BJ (cell line): ENCODE data around the gene SYCE1L. TPM values are rescaled to one million over a fixed set of nuclear protein-coding genes. Genes with fewer than 3 reads are reported as not detected.
A peak's percentile ranks its signal among the peaks of the same experiment; 100 is the strongest.

Source experiments
- CTCF ChIA-PET: fragments of 350-600 bp; formaldehyde crosslinking; extraction: SDS; loops from one replicate; lab custom pipeline; 2021; ENCODE audit warnings: antibody characterized with exemption, inconsistent platforms; lab: Yijun Ruan, JAX
- POLR2A ChIA-PET: fragments of 300-600 bp; sonication (Branson Sonifier 250); formaldehyde crosslinking; extraction: SDS; loops from one replicate; lab custom pipeline; 2021; ENCODE audit warnings: antibody characterized with exemption; lab: Charles Lee
- DNase-seq: peaks from one replicate; pipeline ENCODE4 v3.0.0-alpha.2; 2011; ENCODE audit warnings: low read depth
- H3K27me3 ChIP-seq: 2 replicates; pipeline ENCODE4 v1.6.0; 2011; ENCODE audit warnings: low read length; ENCODE audit not compliant: control insufficient read depth, insufficient read depth
- H3K36me3 ChIP-seq: 2 replicates; pipeline ENCODE4 v1.5.1; 2011; ENCODE audit warnings: low read length; ENCODE audit not compliant: control insufficient read depth, insufficient read depth
- H3K4me3 ChIP-seq: 2 replicates; pipeline ENCODE4 v1.5.1; 2011; ENCODE audit warnings: low read depth, mild to moderate bottlenecking, control low read depth, low read length
- CTCF ChIP-seq: IDR thresholded peaks from 2 replicates; pipeline ENCODE4 v1.5.1; 2011; ENCODE audit warnings: low read depth, mild to moderate bottlenecking, control low read depth, inconsistent platforms, low read length, moderate library complexity; ENCODE audit not compliant: insufficient read depth
- polyA plus RNA-seq: library from polyadenylated mRNA; depleted of rRNA; stranded (reverse); fragments of >200 nt; gene quantifications from 2 replicates; pipeline ENCODE4 v1.2.3, GENCODE V29; 2011

SYCE1L gene
- polyA plus RNA-seq, 1 experiment = 0.44 TPM

GRCh38 chr16:77223184-77223583, 24.0 kb downstream of the SYCE1L start:
- CTCF ChIA-PET = interaction anchor here (0.9 to 1.7 kb wide), 3 partner anchors 9 to 12 kb away, joined by 3 to 4 read pairs (median 4); no protein-coding TSS in a partner anchor
- Histone ChIP-seq H3K4me3 (no peak overlapping the region), H3K36me3 (no peaks in the 10 kb centered on the region), H3K27me3 (peaks cover 5% of the 10 kb centered on the region)
- POLR2A ChIA-PET = no interaction called here
- peak; percentile 25; the same call in 1 of the 2 replicates for TF ChIP-seq CTCF
- DNase-seq = no peak

GRCh38 chr16:77225182-77225581, 26.0 kb downstream of the SYCE1L start:
- H3K27me3 ChIP-seq = peaks cover 4% of the 10 kb centered on the region
- H3K36me3 ChIP-seq = no peaks in the 10 kb centered on the region
- H3K4me3 ChIP-seq = no peak overlapping the region
- DNase-seq = no peak
- no peak for TF ChIP-seq CTCF
- ChIA-PET POLR2A (no interaction called here), CTCF (no interaction called here)

GRCh38 chr16:77227745-77228144, 28.5 kb downstream of the SYCE1L start:
- ChIA-PET POLR2A (no interaction called here), CTCF (interaction anchor here (14.9 kb wide), 1 partner anchor 356 kb away, joined by 302 read pairs; no protein-coding TSS in a partner anchor)
- no peak for TF ChIP-seq CTCF
- no peaks in the 10 kb centered on the region for H3K36me3 ChIP-seq
- peaks cover 4% of the 10 kb centered on the region for H3K27me3 ChIP-seq
- no peak overlapping the region for H3K4me3 ChIP-seq
- DNase-seq = no peak

DNA sequence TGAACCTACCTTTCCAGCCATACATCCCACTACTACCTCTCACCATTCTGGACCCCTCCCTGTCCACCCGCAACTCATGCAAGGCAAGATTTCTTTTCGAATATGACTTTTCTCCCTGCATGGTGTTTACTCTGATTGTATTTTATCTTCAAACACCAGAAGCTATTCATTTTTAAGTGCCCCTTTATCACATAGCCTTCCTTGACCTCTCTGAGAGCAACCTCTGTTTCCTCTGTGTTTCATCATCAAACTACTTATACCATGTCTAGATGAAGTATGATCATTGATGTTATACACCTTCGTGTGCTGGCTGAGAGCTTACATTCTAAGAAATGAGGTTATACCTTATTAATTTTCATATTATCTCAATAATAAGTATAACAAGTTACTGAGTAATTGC, 31.8 kb downstream of the SYCE1L start:
- ChIA-PET CTCF (interaction anchor here (1.5 to 14.9 kb wide), 2 partner anchors 16 to 353 kb away, joined by 3 to 302 read pairs; no protein-coding TSS in a partner anchor), POLR2A (no interaction called here)
- DNase-seq = no peak
- H3K36me3 ChIP-seq = no peaks in the 10 kb centered on the region
- no peak overlapping the region for H3K4me3 ChIP-seq
- H3K27me3 ChIP-seq = peaks cover 4% of the 10 kb centered on the region
- TF ChIP-seq CTCF = no peak

DNA sequence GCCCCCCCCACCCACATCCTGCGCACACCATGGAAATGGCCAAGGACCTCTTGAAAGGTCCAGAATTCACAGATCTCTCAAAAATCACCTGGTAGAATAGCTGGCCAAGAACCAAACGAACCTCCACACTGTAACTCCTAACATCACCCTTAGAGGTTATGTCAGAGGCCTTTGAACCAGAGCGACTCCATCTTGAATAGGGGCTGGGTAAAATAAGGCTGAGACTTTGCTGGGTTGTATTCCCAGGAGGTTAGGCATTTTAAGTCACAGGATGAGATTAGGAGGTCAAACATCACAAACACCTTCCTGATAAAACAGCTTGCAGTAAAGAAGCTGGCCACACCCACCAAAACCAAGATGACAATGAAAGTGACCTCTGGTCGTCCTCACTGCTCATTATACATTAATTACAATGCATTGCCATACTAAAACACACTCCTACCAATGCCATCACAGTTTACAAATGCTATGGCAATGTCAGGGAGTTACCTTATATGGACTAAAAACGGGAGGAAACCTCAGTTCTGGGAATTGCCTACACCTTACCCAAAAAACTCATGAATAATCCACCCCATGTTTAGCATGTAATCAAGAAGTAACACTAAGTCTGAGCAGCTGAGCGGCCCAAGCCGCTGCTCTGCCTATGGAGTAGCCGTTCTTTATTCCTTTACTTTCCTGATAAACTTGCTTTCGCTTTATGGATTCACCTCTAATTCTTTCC, 34.8 kb downstream of the SYCE1L start:
- POLR2A ChIA-PET = no interaction called here
- Histone ChIP-seq H3K4me3 (no peak overlapping the region), H3K36me3 (no peaks in the 10 kb centered on the region), H3K27me3 (peaks cover 2% of the 10 kb centered on the region; the same call in 1 of the 2 replicates)
- TF ChIP-seq CTCF = no peak
- DNase-seq = no peak
- CTCF ChIA-PET = interaction anchor here (1.5 to 14.9 kb wide), 2 partner anchors 350 to 769 kb away, joined by 3 to 302 read pairs; no protein-coding TSS in a partner anchor
